GM21825 (cell line): ENCODE results near the gene NSD2.
"Not testable (repeated sequence)": the region's sequence is repeated elsewhere in the genome, so short reads cannot be mapped to it uniquely, and the experiment has no call there.

Source experiments
- ATAC-seq: cut with Tn5 transposase; IDR thresholded peaks from one replicate; pipeline ENCODE4 v1.9.1; 2021; ENCODE audit warnings: mild to moderate bottlenecking, moderate library complexity; ENCODE audit not compliant: unreplicated experiment

Gene NSD2

GRCh38 chr4:1993718-1994516, 122.7 kb downstream of the NSD2 start:
- ATAC-seq, result not testable (repeated sequence)

GRCh38 chr4:1994938-1995337, 123.7 kb downstream of the NSD2 start:
- no peak for ATAC-seq

GRCh38 chr4:1996866-1997611, 125.8 kb downstream of the NSD2 start:
- ATAC-seq, result no peak

- ATAC-seq, result no peak
Observed at GRCh38 chr4:1997712-1998111, 126.5 kb downstream of the NSD2 start.

- no peak for ATAC-seq
Observed at GRCh38 chr4:1998296-1998695, 127.1 kb downstream of the NSD2 start.

- not testable (repeated sequence) for ATAC-seq
Observed at GRCh38 chr4:1999308-1999707, 128.1 kb downstream of the NSD2 start.

- not testable (repeated sequence) for ATAC-seq
Observed at GRCh38 chr4:2003361-2003760, 132.2 kb downstream of the NSD2 start.

GRCh38 chr4:2006367-2006766, 135.2 kb downstream of the NSD2 start:
- ATAC-seq, result no peak

GRCh38 chr4:2006956-2007653, 135.9 kb downstream of the NSD2 start:
- ATAC-seq, result no peak

- no peak for ATAC-seq
Observed at GRCh38 chr4:2007804-2008670, 136.8 kb downstream of the NSD2 start.

- ATAC-seq, result no peak
Observed at GRCh38 chr4:2008671-2008920, 137.4 kb downstream of the NSD2 start.

- ATAC-seq, result peak; percentile 76
Observed at GRCh38 chr4:2008921-2009650, 137.9 kb downstream of the NSD2 start, which contains the start of gene NELFA. Gene NELFA (minus strand): TSS chr4:2008974. CDS start chr4:2008959, 15 bp downstream.

- ATAC-seq, result peak; percentile 11
Observed at GRCh38 chr4:2009651-2010233, 138.5 kb downstream of the NSD2 start.

- ATAC-seq, result no peak
Observed at GRCh38 chr4:2011583-2011982, 140.4 kb downstream of the NSD2 start.

GRCh38 chr4:2015008-2015407, 143.8 kb downstream of the NSD2 start:
- no peak for ATAC-seq

GRCh38 chr4:2021358-2022018, 150.3 kb downstream of the NSD2 start:
- not testable (repeated sequence) for ATAC-seq

- ATAC-seq, result no peak
Observed at GRCh38 chr4:2024683-2025082, 153.5 kb downstream of the NSD2 start.

- no peak for ATAC-seq
Observed at GRCh38 chr4:2025817-2026216, 154.6 kb downstream of the NSD2 start.

GRCh38 chr4:2027120-2027519, 155.9 kb downstream of the NSD2 start:
- not testable (repeated sequence) for ATAC-seq
